Subcutaneous adipose tissue (tissue), 4 donors: ENCODE results near the gene SLC16A3. TPM values are rescaled to one million over a fixed set of nuclear protein-coding genes. Genes with fewer than 3 reads are reported as not detected.

Experiments used
- total RNA-seq, 4 donors: library from RNA; depleted of rRNA; stranded (reverse); fragments of >200 nt; gene quantifications; one replicate each; pipeline ENCODE4 v1.1.0, GENCODE V29; 2016
- TF ChIP-seq, protein P1 (sequence below): fragments of 450-650 bp; IDR thresholded peaks from one replicate; pipeline ENCODE4 v1.5.1; 2016; ENCODE audit warnings: low read depth, mild to moderate bottlenecking, control low read depth, antibody characterized with exemption, moderate library complexity

The SLC16A3 gene
- total RNA-seq, 4 donors from 2014 or later = 2.8 to 64.8 (median 19.2) TPM

DNA sequence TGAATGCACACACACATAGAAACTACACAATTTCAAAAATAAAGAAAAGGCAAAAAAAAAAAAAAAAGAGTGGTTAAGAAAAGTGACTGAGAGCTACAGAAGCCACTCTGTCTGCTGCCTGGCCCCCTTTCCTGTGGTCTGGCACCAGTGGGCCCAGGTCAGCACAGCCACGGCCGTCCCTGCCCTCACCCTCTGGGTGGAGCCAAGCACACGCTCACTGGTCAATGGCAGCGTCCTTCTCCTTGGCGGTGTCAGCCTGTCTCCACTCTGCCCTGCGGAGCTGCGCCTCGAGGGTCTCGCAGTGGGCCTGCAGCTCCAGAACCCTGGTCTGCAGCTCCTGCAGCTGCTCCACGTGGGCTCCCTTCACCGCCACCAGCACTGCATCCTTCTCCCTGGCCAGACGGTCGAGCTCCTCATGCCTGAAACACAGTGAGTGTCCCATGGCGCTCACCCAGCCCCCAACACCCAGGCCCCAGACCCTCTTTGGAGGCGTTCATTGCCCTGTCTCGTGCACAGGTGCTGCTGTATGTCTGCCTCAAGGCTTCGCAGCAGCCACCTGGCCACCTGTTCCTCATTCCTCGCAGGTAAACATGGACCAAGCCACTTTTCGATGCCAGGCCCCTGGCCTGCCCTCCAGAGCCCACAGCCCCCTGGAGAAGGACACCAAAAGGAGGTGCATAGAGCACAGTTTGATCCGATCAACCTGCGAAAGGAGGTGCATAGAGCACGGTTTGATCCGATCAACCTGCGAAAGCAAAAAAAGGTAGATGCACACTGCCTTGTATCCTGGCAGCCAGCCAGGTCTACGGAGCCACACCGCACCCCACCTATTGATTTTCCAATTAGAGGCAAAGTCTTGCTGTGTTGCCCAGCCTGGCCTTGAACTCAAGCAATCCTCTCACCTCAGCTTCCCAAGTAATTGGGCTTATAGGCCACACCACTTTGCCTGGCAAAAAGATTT, 40.6 kb upstream of the SLC16A3 start:
- TF ChIP-seq, protein P1, sequence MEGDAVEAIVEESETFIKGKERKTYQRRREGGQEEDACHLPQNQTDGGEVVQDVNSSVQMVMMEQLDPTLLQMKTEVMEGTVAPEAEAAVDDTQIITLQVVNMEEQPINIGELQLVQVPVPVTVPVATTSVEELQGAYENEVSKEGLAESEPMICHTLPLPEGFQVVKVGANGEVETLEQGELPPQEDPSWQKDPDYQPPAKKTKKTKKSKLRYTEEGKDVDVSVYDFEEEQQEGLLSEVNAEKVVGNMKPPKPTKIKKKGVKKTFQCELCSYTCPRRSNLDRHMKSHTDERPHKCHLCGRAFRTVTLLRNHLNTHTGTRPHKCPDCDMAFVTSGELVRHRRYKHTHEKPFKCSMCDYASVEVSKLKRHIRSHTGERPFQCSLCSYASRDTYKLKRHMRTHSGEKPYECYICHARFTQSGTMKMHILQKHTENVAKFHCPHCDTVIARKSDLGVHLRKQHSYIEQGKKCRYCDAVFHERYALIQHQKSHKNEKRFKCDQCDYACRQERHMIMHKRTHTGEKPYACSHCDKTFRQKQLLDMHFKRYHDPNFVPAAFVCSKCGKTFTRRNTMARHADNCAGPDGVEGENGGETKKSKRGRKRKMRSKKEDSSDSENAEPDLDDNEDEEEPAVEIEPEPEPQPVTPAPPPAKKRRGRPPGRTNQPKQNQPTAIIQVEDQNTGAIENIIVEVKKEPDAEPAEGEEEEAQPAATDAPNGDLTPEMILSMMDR = no peak

DNA sequence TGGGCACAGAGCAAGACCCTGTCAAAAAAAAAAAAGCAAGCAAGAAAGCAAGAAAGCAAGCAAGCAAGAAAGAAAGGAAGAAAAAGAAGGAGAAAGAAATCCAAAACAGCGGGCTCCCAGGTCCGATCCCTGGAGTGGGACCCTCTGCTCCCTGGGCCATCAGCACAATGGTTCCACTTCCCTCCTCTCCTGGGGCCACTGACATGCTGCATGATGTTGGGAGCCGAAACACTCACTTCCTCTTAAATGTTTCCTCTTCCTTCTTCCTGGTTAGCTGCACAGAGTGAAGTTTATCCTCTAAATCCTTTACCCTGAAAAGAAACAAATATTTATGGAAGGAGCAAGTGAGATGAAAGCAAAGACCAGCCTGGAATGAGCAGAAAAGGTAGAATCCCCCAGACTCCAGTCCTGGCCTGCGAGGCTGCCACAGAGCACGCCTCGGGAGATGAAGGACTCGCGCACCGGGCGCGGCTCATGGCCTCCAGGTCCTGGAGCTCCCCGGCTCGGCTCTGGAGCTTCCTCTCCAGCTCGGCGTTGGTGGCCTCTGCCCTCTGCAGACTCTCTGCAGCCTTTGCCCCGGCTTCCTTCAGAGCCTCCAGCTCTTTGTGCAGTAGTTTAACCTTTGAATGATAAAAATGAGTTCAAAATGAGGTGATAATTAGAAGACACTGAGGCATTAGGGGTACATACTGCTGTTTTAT, 35.2 kb upstream of the SLC16A3 start:
- TF ChIP-seq, protein P1 = no peak

DNA sequence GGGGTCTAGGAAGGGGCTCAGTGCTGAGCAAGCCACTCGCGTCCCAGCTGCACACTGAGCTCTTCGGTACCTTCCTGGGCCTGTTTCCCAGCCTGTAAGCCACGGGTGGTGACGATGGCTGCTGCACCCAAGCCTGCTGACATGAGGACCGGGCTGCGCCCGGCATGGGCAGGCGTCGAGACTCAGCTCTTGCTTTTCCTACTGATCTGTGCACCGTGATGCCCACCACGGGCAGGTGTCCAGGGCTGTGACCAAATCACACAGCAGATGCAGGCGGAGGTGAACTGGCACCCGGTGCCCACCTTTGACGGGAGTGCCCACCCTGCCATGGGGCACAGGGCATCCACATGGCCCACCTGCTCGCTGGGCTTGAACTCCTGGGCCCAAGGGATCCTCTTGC, 34.1 kb upstream of the SLC16A3 start:
- TF ChIP-seq, protein P1 = no peak

DNA sequence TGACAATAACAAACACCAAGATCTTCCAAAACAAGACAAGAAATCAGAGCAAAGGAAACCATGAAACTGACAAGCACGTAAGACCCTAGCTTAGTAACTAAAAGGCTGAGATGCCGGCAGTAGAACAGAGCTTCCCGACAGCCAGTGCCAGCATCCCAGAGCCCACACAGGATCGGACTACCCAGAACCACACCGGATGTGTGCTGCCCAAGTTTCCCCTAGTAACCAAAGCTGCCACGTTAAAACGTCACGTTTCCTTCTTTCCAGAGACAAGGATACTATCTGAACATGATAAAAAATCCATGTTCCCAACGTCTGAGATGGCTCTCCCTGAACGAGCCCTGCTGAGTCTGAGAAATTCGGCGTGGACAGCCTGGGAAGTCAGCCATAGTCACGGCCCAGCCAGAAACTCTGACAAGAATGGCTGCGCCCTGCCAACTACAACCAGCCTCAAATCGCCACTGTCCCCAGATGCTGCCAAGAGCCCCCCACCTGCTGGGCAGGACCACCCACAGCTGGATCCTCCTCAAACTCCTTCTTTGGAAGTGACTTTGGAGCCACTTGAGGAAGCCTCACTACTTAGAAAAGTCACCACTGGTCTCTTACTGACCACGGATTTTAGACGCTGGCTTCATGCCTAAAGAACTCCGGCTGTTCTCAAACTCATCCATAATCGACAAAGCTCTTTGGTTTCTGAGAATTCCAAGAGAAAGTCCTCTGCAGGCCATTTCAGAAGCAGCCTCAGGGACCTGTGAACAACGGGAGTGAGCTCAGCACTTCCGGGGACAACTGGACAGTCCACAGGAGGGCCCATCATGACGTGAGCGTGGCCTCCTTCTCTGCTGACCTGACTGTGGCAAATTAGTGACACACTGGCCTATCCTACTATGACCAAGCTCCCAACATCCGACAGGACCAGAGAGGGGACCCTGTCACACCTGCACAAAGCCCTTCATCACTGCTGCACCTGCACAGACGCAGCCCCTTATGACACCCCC, 32.9 kb upstream of the SLC16A3 start:
- TF ChIP-seq, protein P1 = no peak

DNA sequence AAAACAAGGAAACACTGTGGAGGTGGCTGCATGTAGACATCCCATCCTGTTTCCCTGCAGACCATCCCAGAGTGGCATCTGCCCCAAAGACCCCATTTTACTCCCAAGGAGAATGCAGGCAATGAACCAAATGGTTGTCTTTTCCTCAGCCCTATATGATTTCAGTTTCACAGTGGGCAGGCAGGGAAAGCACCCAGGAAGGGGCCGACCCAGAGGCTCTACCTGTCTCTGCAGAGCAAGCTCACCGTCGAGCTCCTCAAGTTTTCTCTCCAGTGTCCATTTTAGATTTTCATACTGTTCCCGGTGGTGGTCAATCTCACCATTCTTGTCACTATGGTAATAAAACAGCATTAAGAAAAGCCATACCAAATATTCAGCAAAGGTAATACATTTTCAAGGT, 30.8 kb upstream of the SLC16A3 start:
- TF ChIP-seq, protein P1 = no peak

DNA sequence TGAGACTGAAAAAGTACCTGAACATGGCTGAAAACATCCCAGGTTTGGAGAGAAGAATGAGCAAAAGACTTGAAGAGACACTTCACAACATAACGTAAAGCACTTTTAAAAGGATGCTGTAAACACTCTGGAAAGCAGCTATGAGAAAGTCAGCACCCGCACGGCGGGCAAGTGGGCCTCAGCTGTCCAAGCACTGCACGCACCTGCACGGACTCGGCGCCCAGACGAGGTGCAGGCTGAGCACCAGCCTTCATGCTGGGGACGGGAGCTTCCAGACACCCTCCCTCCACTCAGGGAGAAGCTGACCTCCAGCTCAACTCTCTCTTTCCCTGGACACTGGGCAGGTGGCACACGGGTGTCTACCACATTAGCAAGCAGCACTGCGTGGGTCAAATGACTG, 29.3 kb upstream of the SLC16A3 start:
- TF ChIP-seq, protein P1 = no peak
